Stimulated activated memory B cell treated with anti-CD40 and anti-IgM and Interleukin-4, amounts not matched to agents 10 μg/mL and 1 μg/mL and 100 μg/mL, for 72 hours (primary cell): ENCODE data around the gene ADPRHL1.
"Not testable (repeated sequence)": the region's sequence is repeated elsewhere in the genome, so short reads cannot be mapped to it uniquely, and the experiment has no call there.

Experiments used
- ATAC-seq: fragments of 150-1000 bp; cut with Tn5 transposase; 2 replicates; pipeline ENCODE4 v1.10.0; 2021
- H3K27ac Mint-ChIP-seq: one replicate; pipeline ENCODE4 v1.8.0; 2022; ENCODE audit warnings: mild to moderate bottlenecking, mixed read lengths
- H3K27me3 Mint-ChIP-seq: one replicate; pipeline ENCODE4 v1.8.0; 2022; ENCODE audit warnings: mixed read lengths
- H3K36me3 Mint-ChIP-seq: one replicate; pipeline ENCODE4 v1.8.0; 2022; ENCODE audit warnings: mixed read lengths
- H3K4me1 Mint-ChIP-seq: one replicate; pipeline ENCODE4 v1.8.0; 2022; ENCODE audit warnings: mixed read lengths
- H3K4me3 Mint-ChIP-seq: one replicate; pipeline ENCODE4 v1.8.0; 2022; ENCODE audit warnings: mild to moderate bottlenecking, moderate library complexity, mixed read lengths
- H3K9me3 Mint-ChIP-seq: one replicate; pipeline ENCODE4 v1.8.0; 2022; ENCODE audit warnings: mixed read lengths

Gene ADPRHL1

GRCh38 chr13:113435907-113436306, 17.4 kb downstream of the ADPRHL1 start:
- not testable (repeated sequence) for H3K9me3 Mint-ChIP-seq, H3K4me3 Mint-ChIP-seq, H3K4me1 Mint-ChIP-seq, H3K27ac Mint-ChIP-seq, H3K27me3 Mint-ChIP-seq, H3K36me3 Mint-ChIP-seq, ATAC-seq

- Mint-ChIP-seq H3K9me3 (no peaks in the 10 kb centered on the region), H3K4me1 (no peaks in the 10 kb centered on the region), H3K27me3 (peaks cover 2% of the 10 kb centered on the region), H3K36me3 (peaks cover 5% of the 10 kb centered on the region), H3K4me3 (no peak overlapping the region), H3K27ac (no peak overlapping the region)
- no peak for ATAC-seq
Observed at GRCh38 chr13:113433391-113433916, 19.8 kb downstream of the ADPRHL1 start.

DNA sequence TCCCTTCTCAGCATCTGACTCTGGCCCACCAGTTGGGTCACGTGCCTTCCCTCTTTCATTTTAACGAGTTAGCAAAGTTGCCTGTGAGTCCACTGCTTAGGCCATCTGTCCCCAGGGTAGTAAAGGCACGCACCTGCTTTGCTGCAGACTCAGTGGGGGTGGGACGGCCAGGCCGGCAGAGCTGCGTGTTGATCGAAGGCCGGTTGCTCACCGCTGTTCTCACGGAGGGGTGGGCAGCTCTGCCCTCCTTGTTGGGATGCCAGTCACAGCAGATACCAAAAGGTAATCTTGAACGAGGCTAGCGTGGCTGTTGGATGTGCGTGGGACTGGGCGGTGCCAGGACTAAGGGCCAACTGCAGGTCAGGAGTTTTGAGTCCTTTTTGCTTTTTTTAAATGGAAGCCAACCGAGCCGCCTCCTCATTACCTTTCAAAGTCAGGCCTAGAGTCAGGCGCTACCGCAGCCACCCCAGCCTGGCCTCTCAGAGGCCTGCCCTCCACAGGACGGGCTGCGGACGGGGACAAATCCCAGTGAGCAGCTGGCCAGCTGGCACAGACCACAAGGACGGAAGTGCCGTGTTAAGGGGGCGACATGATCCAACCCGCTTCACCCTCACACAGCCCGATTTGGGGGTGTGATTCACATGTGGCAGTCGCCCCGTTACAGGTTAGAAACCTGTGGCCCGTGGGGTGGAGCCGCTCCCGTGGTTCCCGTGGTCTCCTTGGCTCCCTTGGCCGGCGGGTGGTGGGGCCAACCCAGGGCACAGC, 20.6 kb downstream of the ADPRHL1 start:
- ATAC-seq: no peak
- no peak overlapping the region for H3K4me3 Mint-ChIP-seq
- no peaks in the 10 kb centered on the region for H3K9me3 Mint-ChIP-seq
- H3K36me3 Mint-ChIP-seq: peaks cover 5% of the 10 kb centered on the region
- H3K4me1 Mint-ChIP-seq: no peaks in the 10 kb centered on the region
- H3K27me3 Mint-ChIP-seq: peaks cover 9% of the 10 kb centered on the region
- H3K27ac Mint-ChIP-seq: no peak overlapping the region

DNA sequence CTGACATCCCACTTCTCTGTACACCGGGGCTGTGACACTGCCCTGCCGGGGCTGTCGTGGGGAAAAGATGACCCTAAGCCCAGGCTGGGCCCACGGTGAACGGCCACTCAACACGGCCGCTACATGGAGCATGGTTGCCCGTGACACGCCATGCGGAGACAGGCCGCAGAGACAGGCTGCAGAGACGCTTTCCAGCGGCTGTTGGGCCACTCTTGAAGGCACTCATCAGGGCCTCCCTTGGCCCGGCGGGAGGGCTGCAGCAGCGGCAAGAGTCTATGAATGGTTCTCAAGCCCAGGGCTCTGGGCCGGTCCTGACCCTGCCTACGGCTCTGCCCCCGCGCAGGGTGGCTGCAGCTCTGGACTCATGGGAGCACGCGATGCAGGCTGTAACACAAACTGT, 22.1 kb downstream of the ADPRHL1 start:
- no peaks in the 10 kb centered on the region for H3K9me3 Mint-ChIP-seq
- H3K27me3 Mint-ChIP-seq: peaks cover 21% of the 10 kb centered on the region
- peaks cover 5% of the 10 kb centered on the region for H3K36me3 Mint-ChIP-seq
- no peak overlapping the region for H3K4me3 Mint-ChIP-seq
- no peaks in the 10 kb centered on the region for H3K4me1 Mint-ChIP-seq
- H3K27ac Mint-ChIP-seq: no peak overlapping the region
- no peak for ATAC-seq

DNA sequence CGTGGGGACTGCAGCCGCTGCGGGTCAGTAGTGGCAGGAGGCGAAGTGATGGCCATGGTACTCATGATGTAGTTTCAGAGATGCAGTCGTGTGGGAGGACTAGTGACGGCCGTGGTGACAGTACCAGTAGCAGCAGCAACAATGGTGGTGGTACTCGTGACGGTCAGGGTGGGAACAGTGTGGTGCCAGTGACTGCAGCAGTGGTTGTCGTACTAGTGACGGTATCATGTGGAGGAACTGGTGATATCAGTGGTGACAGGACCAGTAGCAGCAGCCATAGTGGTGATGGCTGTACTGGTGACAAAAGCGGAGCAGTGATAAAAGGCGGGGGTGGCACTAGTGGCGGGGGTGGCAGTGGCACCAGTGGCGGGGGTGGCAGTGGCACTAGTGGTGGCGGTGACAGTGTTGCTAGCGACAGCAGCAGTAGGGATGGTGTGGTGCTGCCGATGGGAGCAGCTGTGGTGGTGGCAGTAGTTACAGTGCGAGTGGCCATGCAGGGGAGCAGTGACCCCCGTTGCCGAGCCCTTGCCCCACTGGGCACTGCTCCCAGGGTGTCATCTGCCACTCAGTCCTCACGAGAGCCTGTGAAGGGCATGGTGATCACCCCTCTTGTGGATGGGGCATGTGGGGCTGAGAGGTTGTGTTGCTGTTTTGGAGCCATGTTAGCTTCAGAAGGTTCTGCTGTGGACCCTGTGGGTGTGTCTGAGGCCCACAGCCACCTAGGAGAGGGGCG, 22.7 kb downstream of the ADPRHL1 start:
- H3K4me1 Mint-ChIP-seq: no peaks in the 10 kb centered on the region
- peaks cover 5% of the 10 kb centered on the region for H3K36me3 Mint-ChIP-seq
- no peak overlapping the region for H3K4me3 Mint-ChIP-seq
- no peaks in the 10 kb centered on the region for H3K9me3 Mint-ChIP-seq
- H3K27ac Mint-ChIP-seq: no peak overlapping the region
- H3K27me3 Mint-ChIP-seq: peaks cover 21% of the 10 kb centered on the region
- ATAC-seq: no peak

DNA sequence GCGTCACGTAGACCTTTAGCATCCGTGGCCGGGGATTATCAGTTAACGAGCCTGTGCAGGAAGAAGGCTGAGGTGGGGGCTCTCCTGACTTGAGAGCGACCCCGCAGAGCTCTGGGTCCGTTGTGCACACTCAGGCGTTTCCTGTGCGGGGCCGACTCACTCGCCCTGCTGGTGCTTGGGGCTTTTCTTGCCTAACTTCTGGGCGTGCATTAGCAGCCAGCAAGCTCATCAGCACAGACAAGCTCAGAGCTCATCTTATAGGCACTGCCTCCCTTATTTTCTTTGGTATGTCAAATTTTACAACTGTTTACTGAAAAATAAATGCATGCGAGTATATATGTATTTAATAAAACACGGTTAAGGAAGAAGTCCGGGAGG, 23.7 kb downstream of the ADPRHL1 start:
- no peak overlapping the region for H3K4me3 Mint-ChIP-seq
- H3K36me3 Mint-ChIP-seq: peaks cover 5% of the 10 kb centered on the region
- H3K4me1 Mint-ChIP-seq: no peaks in the 10 kb centered on the region
- peaks cover 3% of the 10 kb centered on the region for H3K9me3 Mint-ChIP-seq
- ATAC-seq: no peak
- H3K27ac Mint-ChIP-seq: no peak overlapping the region
- peaks cover 29% of the 10 kb centered on the region for H3K27me3 Mint-ChIP-seq

DNA sequence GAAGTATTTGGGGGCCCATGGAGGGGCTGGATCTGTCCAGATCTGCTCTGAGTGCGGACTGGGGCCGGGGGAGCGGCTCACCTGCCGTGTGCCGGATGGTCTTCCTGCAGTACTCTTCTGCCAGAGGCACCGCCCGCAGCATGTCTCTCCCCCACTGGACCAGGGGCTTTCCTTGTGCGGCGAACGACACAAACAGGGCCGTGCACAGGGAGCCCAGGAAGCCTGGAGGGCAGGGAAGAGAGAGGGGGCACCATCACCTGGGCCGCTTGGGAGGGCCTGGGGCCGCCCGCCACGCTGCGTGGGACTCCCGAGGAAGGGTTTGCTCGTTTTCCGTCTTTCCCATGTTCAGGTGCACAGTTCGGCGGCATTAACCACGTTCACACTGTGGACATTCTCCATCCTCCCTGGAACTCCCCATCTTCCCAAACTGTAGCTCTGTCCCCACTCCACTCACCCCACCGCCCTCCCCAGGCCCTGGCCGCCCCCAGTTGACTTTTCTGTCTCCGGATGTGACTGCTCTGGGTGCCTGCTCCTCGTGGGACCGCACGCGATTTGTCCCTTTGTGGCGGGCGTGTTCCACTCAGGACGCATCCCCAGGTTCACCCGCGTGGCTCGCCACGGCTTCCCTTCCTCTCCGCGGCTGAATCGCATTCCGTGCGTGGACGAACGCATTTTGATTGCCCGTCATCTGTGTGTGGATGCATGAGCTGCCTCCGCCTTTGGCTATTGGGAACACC, 24.2 kb downstream of the ADPRHL1 start:
- H3K4me3 Mint-ChIP-seq: no peak overlapping the region
- no peak for ATAC-seq

DNA sequence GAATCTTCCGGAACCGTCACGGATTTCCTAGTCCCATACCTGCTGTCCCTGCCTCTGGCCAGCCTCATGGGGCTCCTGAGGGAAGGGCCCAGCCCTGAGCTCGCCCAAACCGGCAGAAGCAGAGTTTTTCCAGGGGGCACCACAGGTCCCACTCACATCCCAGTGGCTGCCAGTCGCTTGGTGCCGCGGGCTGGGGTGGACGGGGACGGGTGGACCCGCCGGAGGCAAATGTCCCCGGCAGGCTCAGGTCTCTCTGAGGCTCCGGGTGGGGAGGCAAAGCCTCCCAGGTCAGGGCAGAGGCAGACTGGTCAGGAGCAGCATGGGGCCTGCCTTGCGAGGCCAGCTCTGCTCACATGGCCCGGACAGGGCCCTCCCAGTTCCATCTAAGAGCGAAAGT, 24.8 kb downstream of the ADPRHL1 start:
- Mint-ChIP-seq H3K27ac (no peak overlapping the region), H3K27me3 (peaks cover 33% of the 10 kb centered on the region), H3K9me3 (peaks cover 5% of the 10 kb centered on the region), H3K4me3 (no peak overlapping the region), H3K4me1 (no peaks in the 10 kb centered on the region), H3K36me3 (peaks cover 5% of the 10 kb centered on the region)
- no peak for ATAC-seq

More for the DNA sequence above, 24.2 kb downstream of the ADPRHL1 start:
- Mint-ChIP-seq H3K9me3 (peaks cover 5% of the 10 kb centered on the region), H3K36me3 (peaks cover 5% of the 10 kb centered on the region), H3K27ac (no peak overlapping the region), H3K4me1 (no peaks in the 10 kb centered on the region), H3K27me3 (peaks cover 33% of the 10 kb centered on the region)

GRCh38 chr13:113427562-113428468, 25.5 kb downstream of the ADPRHL1 start:
- H3K36me3 Mint-ChIP-seq: peaks cover 5% of the 10 kb centered on the region
- H3K4me1 Mint-ChIP-seq: no peaks in the 10 kb centered on the region
- H3K27ac Mint-ChIP-seq: no peak overlapping the region
- ATAC-seq: no peak
- H3K4me3 Mint-ChIP-seq: no peak overlapping the region
- peaks cover 5% of the 10 kb centered on the region for H3K9me3 Mint-ChIP-seq
- peaks cover 33% of the 10 kb centered on the region for H3K27me3 Mint-ChIP-seq

- Mint-ChIP-seq H3K9me3 (peaks cover 5% of the 10 kb centered on the region), H3K27ac (no peak overlapping the region), H3K4me1 (no peaks in the 10 kb centered on the region), H3K27me3 (peaks cover 45% of the 10 kb centered on the region), H3K36me3 (peaks cover 5% of the 10 kb centered on the region), H3K4me3 (no peak overlapping the region)
- no peak for ATAC-seq
Observed at GRCh38 chr13:113426591-113426986, 26.7 kb downstream of the ADPRHL1 start.

DNA sequence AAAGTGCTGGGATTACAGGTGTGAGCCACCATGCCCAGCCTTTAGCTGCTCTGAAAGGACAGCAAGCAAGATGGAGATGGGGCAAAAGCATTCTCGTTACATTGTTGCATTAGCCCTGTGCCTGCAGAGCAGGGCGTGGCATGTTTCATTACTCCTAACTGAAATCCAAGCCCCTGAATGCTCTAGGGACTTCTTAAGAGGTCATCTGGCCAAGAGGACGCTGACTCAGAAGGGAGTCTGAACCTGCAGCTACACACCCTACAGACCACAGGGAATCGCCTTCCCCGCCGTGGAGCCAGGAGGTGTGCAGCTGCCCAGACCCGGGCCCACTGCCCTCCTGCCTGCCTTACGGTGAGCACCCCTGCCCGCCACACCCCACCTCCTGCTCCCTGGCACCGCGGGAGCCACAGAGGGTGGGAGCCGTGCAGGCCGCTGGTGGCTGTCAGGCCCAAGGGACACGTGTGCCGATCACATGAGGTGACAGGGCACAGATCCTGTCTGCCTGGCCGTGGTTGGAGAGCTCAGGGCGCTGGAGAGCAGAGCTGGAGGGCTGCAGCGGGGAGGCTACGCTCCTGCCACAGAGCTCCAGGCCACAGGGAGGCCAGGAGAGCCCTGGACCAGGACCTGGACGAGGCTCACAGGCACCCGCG, 27.2 kb downstream of the ADPRHL1 start:
- Mint-ChIP-seq H3K4me3 (no peak overlapping the region), H3K9me3 (peaks cover 5% of the 10 kb centered on the region), H3K36me3 (peaks cover 5% of the 10 kb centered on the region), H3K4me1 (no peaks in the 10 kb centered on the region), H3K27me3 (peaks cover 49% of the 10 kb centered on the region), H3K27ac (no peak overlapping the region)
- ATAC-seq: no peak

DNA sequence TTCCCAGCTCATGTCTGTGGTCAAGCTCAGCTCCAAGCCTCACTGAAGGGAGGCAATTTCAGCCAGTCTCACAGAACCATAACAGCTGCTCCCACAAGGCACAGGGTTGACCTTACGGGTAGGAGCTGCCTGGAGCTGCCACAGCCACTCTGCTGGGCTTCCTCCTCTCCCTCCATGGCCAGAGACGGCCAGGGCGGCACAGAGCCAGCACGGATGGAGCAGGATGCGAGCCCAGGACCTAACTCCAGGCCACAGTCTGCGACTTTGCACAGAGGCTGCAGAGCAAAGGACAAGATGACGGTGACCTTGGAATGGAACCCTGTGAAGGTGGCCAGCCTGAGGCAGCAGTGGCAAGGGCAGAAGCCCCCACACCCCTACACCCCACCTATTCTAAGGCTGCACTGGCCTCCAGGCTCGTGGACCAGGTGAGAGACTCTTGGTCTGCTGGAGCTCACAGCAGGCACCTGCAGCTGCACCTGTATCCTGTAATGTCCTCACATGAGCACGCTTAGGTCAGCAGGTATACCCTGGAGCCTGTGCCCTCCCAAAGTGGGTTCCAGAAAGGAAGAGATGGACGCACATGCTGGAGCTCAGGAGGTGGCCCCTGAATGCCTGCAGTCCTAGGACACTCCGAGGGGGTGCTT, 29.6 kb downstream of the ADPRHL1 start:
- Mint-ChIP-seq H3K27me3 (peaks cover 49% of the 10 kb centered on the region), H3K4me1 (no peaks in the 10 kb centered on the region), H3K4me3 (no peak overlapping the region), H3K36me3 (no peaks in the 10 kb centered on the region), H3K9me3 (peaks cover 7% of the 10 kb centered on the region), H3K27ac (no peak overlapping the region)
- no peak for ATAC-seq

- Mint-ChIP-seq H3K36me3 (no peaks in the 10 kb centered on the region), H3K9me3 (peaks cover 7% of the 10 kb centered on the region), H3K4me1 (no peaks in the 10 kb centered on the region), H3K27ac (no peak overlapping the region), H3K27me3 (peaks cover 42% of the 10 kb centered on the region), H3K4me3 (no peak overlapping the region)
- ATAC-seq: no peak
Observed at GRCh38 chr13:113422807-113423519, 30.3 kb downstream of the ADPRHL1 start.
